GM21619 (cell line): ENCODE results near the gene NTRK1.

Experiments
- ATAC-seq: cut with Tn5 transposase; IDR thresholded peaks from one replicate; pipeline ENCODE4 v1.9.1; 2021; ENCODE audit not compliant: unreplicated experiment

Gene NTRK1

DNA sequence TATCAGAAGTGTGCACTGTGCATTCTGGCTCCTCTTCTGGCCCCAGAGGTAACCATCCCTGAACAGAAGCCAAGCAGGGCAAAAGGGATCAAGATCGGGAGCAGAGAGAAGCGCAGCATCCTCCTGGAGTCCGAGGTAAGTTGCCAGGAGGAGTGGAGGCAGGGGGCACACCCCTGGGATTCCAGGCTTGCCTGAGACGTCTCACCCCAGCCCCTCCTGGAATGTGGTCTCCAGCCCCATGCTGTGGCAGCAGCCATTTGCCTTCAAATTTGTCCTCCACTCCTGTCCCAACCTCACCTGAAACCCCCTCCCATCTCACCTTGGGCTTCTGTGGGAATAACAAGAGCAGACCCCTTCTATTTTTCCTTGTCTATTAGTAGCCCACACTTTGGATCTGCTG lies 69.8 kb downstream of the NTRK1 start:
- no peak for ATAC-seq
